ENCODE measurements around the gene IRAK3.

Gene IRAK3

DNA sequence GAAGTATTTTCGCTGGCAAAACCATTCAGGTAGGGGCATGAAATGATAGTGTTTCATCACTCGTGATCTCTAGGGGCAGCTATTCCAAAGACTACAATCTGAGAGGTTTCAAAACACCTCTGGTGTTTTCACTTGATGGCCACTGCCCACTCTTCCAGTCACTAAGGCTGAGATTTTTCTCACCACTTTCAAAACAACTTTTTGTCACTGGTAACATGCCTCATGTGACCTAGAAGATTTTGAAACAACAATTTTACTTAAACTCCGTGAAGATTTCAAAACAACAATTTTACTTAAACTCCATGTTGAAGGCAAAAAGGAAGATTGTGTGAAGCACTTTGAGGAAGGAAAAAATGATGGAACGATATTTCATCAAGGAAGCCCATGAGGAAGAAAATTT is 1.2 kb upstream of the IRAK3 start:
- Mint-ChIP-seq H3K27me3 (peaks cover 56% of the 10 kb centered on the region), H3K36me3 (no peaks in the 10 kb centered on the region), H3K4me3 (peak overlapping the region; percentile 70), H3K9me3 (peaks cover 6% of the 10 kb centered on the region), H3K4me1 (peaks cover 21% of the 10 kb centered on the region), H3K27ac (no peak overlapping the region)
- no peak for DNase-seq
- CTCF ChIA-PET, result no interaction called here

DNA sequence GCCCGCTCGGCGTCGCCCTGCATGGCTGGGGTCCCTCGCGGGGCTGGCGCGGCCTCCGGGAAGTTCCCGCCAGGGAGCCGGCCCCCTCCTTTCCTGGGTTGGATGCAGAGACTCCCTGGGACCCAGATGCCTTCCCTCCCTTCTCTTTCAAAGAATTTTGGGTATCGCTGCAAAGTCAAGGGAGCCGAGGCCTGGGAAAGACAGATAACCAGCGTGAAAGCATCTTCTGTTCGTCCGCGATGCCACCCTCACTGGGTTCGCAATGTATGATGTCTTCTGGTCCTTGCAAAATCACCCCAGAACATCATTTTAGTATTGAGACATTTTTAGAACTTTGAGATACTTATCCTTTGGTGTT is 451 bp downstream of the IRAK3 start:
- H3K27ac Mint-ChIP-seq, result no peak overlapping the region
- DNase-seq, result no peak
- H3K27me3 Mint-ChIP-seq, result peaks cover 53% of the 10 kb centered on the region
- CTCF ChIA-PET, result no interaction called here
- peak overlapping the region; percentile 63 for H3K4me3 Mint-ChIP-seq
- peaks cover 21% of the 10 kb centered on the region for H3K4me1 Mint-ChIP-seq
- H3K9me3 Mint-ChIP-seq, result peaks cover 4% of the 10 kb centered on the region
- H3K36me3 Mint-ChIP-seq, result no peaks in the 10 kb centered on the region

DNA sequence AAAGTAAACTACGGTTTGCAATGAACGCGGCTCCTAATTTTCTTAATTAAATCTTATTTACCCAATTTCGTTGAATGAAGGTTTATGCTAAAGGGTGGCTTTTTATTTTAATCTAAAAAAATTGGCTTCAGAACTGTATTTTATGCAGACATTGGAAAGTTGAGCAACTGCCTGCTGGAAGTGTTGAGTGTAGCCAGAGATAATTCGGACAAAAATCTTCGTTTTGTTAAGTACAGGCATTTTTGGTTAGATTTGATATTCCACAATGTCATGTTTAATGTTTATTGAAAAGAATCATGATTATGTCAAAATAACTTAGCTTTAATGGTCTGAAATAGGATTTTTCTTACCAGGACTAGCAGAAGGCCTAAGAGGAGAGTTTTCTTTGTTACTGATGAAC is 875 bp downstream of the IRAK3 start:
- no peak for DNase-seq
- Mint-ChIP-seq H3K27me3 (peaks cover 54% of the 10 kb centered on the region), H3K4me1 (peaks cover 21% of the 10 kb centered on the region), H3K36me3 (no peaks in the 10 kb centered on the region), H3K4me3 (no peak overlapping the region), H3K9me3 (peaks cover under 1% of the 10 kb centered on the region), H3K27ac (no peak overlapping the region)
- CTCF ChIA-PET, result interaction anchor here (0.7 kb wide), 1 partner anchor 30 kb away, joined by 3 read pairs; no protein-coding TSS in a partner anchor

DNA sequence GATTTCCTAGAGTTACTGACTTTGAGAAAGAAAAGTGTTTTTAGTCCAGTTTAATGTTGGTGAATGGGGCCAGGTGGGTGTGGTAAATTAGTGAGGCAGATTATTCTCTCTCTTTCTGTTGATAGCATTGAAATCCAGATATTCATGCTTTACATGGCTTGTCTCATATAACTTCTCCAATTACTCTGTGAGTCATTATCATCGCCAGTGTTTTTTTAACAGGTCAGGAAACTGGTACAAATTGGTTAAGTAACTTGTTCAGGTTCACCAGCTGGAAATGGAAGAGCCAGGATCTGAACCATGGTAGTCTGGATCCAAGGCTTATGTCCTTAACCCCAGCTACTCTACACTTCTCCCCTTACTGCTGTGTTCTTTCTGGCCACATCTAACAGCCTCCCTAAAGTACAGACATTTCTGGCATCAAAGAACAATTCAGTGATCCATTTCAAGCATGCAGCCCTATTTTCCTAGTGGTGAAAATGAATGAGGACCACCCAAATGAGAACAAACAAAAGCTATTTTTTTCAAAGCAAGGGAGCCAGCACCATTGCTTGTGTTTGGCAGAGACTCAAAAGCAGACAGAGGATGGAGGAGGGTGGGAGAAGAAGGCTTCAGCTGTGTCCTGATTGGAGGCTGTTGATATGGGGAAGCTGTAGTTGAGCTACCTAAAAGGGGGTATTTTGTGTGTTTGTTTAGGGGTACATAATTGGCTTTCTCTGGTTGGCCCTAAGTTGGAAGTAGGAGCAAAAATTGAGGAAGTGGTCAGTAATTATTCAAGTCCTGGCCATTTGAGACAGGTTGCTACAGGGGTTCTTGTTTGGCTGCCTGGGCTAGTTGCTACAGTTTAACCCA is 1.7 kb downstream of the IRAK3 start:
- DNase-seq, result no peak
- CTCF ChIA-PET, result interaction anchor here (0.6 to 0.7 kb wide), 2 partner anchors 15 to 31 kb away, joined by 3 read pairs; no protein-coding TSS in a partner anchor

DNA sequence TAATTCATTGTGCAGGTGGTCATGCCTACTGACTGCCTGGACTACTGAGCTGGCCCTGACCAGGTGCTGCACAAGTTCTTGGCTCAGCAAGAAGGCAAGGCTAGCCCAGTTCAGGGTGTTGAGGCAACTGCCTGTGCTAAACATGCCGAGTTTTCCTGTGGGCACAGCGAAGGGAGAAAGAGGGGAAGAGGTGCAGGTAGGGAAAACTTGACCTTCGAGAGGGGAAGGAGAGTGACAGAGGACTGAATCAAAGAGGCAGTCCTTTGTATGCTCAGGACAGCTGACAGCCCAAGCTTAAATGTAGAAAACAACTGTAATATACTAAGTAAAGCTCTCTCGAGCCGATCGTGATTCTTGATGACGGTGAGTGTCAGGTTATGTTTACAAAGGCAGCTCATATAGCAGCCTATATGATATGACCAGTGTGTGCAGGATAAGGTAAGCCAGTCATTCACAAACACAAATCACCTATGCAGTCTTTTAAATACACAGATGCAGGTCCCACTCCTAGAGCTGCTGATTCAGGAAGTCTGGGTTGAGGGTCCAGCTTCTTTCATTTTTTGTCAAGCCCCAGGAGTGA is 2.6 kb downstream of the IRAK3 start:
- DNase-seq, result no peak
- Mint-ChIP-seq H3K27ac (no peak overlapping the region), H3K27me3 (peaks cover 50% of the 10 kb centered on the region), H3K9me3 (no peaks in the 10 kb centered on the region), H3K4me3 (no peak overlapping the region), H3K36me3 (no peaks in the 10 kb centered on the region), H3K4me1 (peaks cover 21% of the 10 kb centered on the region)
- CTCF ChIA-PET, result interaction anchor here (1.2 kb wide), 1 partner anchor 217 kb away, joined by 3 read pairs; no protein-coding TSS in a partner anchor

More for the DNA sequence above, 1.7 kb downstream of the IRAK3 start:
- no peak overlapping the region for H3K27ac Mint-ChIP-seq
- no peak overlapping the region for H3K4me3 Mint-ChIP-seq
- H3K27me3 Mint-ChIP-seq, result peaks cover 54% of the 10 kb centered on the region
- H3K4me1 Mint-ChIP-seq, result peaks cover 21% of the 10 kb centered on the region
- H3K36me3 Mint-ChIP-seq, result no peaks in the 10 kb centered on the region
- H3K9me3 Mint-ChIP-seq, result no peaks in the 10 kb centered on the region

DNA sequence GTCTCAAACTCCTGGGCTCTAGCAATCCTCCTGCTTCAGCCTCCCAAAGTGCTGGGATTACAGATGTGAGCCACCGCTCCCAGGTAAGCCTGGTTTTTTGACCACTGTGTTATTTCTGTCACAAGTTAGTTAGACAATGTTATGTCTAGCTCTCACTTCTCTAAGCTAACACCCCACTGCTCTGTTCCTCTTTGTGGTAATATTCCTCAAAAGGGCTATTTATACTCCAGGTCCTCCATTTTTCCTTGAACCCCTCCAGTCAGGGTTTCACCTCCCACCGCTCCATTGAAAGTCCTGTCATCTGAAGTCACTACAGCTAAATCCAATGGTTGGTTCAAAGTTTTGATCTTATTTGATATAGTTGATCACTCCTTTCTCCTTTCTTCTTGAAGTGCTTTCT is 5.1 kb downstream of the IRAK3 start:
- Mint-ChIP-seq H3K27ac (no peak overlapping the region), H3K9me3 (no peaks in the 10 kb centered on the region), H3K36me3 (no peaks in the 10 kb centered on the region), H3K4me3 (no peak overlapping the region), H3K27me3 (peaks cover 31% of the 10 kb centered on the region), H3K4me1 (peaks cover 12% of the 10 kb centered on the region)
- CTCF ChIA-PET, result no interaction called here
- no peak for DNase-seq

DNA sequence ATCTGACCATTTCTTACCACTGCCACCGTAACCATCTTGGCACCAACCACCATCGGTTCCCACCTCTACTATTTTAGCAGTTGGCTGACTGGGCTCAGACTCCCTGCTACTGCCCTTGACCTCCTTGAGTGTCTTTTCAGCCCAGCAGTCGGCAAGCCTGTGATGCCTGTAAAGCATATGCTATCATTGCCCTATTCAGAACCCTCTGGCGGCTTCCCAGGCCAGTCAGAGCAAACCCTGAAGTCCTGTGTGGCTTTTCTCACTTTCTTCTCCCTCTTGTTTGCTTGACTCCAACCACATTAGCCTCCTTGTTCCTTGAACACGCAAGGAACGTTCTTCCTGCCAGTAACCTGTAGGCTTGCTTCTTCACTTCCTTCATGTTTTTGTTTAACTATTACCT is 6.2 kb downstream of the IRAK3 start:
- Mint-ChIP-seq H3K27me3 (peaks cover 20% of the 10 kb centered on the region), H3K4me3 (no peak overlapping the region), H3K27ac (no peak overlapping the region), H3K4me1 (peaks cover 7% of the 10 kb centered on the region), H3K9me3 (peaks cover 4% of the 10 kb centered on the region), H3K36me3 (no peaks in the 10 kb centered on the region)
- DNase-seq, result no peak
- CTCF ChIA-PET, result no interaction called here

DNA sequence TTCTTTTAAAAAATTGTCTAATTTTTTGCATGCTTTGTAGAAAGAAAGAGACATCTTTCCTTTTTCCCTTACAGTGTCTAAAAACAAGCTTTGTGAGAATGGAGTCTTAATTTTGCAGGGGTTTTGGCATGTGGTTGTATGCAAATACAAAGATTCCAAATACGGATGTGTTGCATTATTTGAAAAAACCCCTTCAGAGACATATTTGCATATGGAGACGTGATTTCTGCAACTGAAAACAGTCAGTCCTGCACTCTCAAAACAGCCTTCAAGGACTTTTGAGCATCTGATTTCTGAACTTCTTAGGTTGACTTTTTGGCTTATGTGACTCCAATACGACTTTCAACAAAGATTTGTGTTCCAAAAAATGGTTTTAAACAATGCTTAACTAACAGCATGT is 7.8 kb downstream of the IRAK3 start:
- H3K27ac Mint-ChIP-seq, result no peak overlapping the region
- no peak overlapping the region for H3K4me3 Mint-ChIP-seq
- CTCF ChIA-PET, result interaction anchor here (0.9 kb wide), 1 partner anchor 38 kb away, joined by 3 read pairs; no protein-coding TSS in a partner anchor
- peaks cover 6% of the 10 kb centered on the region for H3K27me3 Mint-ChIP-seq
- peaks cover 8% of the 10 kb centered on the region for H3K9me3 Mint-ChIP-seq
- H3K36me3 Mint-ChIP-seq, result no peaks in the 10 kb centered on the region
- H3K4me1 Mint-ChIP-seq, result peaks cover 5% of the 10 kb centered on the region
- no peak for DNase-seq

DNA sequence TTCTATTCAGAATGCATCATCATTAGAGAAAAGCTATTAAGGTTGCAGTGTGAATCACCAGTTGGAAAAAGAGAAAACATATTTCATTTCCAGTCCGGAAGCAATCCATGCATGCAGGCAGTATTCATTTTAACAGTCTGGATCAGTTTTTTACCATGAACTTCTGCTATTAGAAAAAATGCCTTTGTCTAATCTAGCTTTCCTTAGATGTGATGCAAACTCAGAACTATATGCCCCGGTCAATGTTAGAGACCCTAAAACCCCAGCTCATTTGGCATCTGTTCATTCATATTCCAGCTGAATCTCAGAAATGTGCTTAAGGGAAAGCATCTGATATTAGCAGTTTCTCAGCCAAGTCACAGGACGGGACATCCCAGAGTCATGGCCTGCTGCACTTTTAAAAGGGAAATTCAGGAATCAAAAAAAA is 8.5 kb downstream of the IRAK3 start:
- DNase-seq, result no peak
- peaks cover 5% of the 10 kb centered on the region for H3K4me1 Mint-ChIP-seq
- H3K9me3 Mint-ChIP-seq, result peaks cover 8% of the 10 kb centered on the region
- CTCF ChIA-PET, result interaction anchor here (1.1 kb wide), 1 partner anchor 26 kb away, joined by 3 read pairs; no protein-coding TSS in a partner anchor
- H3K27ac Mint-ChIP-seq, result no peak overlapping the region
- H3K27me3 Mint-ChIP-seq, result peaks cover 6% of the 10 kb centered on the region
- H3K36me3 Mint-ChIP-seq, result no peaks in the 10 kb centered on the region
- H3K4me3 Mint-ChIP-seq, result no peak overlapping the region

DNA sequence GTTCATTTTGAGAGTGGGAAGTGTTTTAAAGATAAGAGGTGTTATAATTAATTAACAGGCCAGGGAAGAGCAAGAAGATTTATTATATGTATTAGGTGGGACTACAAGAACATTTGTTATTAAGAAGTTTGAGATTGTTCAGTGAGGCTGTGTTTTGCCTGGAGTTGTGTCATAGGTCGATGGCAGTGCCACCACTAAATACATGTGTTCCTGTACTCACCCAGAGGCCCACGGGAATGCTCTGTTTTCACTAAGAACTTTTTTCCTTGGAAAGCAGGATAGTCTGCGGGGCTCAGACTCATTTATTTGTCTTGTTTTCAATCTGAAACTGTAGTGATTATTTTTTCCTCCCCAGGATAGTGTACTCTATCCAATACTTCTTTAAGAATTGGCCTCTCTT is 10.1 kb downstream of the IRAK3 start:
- H3K4me1 Mint-ChIP-seq, result peaks cover 5% of the 10 kb centered on the region
- DNase-seq, result no peak
- no peaks in the 10 kb centered on the region for H3K36me3 Mint-ChIP-seq
- H3K27me3 Mint-ChIP-seq, result peaks cover 4% of the 10 kb centered on the region
- CTCF ChIA-PET, result interaction anchor here (2.1 kb wide), 1 partner anchor 23 kb away, joined by 4 read pairs; no protein-coding TSS in a partner anchor
- H3K9me3 Mint-ChIP-seq, result peaks cover 8% of the 10 kb centered on the region
- H3K27ac Mint-ChIP-seq, result no peak overlapping the region
- no peak overlapping the region for H3K4me3 Mint-ChIP-seq

DNA sequence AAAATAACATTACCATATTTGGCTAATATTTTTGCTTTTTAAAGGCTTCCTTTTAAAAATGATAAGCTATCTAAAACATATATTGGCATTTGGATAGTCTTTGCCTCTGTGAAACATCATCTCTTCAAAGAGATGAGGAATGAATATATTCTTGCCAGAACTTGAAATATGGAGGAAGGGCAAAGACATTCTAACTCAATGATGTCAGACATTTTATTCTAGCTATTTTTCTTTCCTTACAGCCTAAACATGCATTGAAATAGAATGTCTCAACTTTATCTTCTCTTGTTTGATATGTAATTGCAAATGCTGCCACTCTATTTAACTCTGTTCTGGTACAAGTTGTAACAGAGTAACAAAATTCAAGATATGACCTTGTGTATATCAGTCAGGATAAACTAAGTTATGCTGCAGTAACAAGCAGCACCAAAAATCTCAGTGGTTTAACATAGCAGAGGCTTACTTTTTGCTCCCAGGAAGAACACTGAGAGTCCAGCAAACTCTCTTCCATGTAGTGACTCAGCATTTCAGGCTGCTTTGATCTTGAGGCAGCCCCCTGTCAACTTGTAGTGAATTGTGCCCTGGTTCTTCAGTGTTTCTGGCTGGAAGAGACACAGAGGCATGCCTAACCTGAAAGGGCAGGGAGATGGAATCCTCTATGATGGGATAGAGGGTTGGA is 11.0 kb downstream of the IRAK3 start:
- Mint-ChIP-seq H3K4me3 (no peak overlapping the region), H3K27ac (no peak overlapping the region), H3K27me3 (no peaks in the 10 kb centered on the region), H3K9me3 (peaks cover 8% of the 10 kb centered on the region), H3K36me3 (no peaks in the 10 kb centered on the region), H3K4me1 (peaks cover 6% of the 10 kb centered on the region)
- CTCF ChIA-PET, result interaction anchor here (2.1 kb wide), 1 partner anchor 24 kb away, joined by 4 read pairs; no protein-coding TSS in a partner anchor
- DNase-seq, result no peak

DNA sequence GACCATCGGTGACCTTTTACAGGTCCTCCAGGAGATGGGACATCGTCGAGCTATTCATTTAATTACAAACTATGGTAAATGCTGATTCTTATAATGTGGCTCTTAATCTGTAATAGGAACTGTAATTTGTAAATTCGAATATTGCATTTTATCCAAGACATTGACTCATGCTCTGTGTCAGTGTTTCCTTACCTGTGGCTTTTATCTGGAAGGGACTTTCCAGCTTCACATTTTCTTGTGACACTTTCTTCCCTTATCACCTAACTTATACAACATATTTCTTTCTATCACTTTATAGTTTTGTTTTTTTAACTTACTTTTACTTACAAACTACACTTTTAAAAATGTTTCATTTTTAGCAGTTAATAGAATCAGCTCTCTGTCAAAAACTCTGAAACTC is 14.8 kb downstream of the IRAK3 start:
- Mint-ChIP-seq H3K27me3 (no peaks in the 10 kb centered on the region), H3K36me3 (no peaks in the 10 kb centered on the region), H3K4me3 (no peak overlapping the region), H3K27ac (no peak overlapping the region), H3K9me3 (peaks cover 8% of the 10 kb centered on the region), H3K4me1 (peaks cover 2% of the 10 kb centered on the region)
- CTCF ChIA-PET, result no interaction called here
- DNase-seq, result no peak

DNA sequence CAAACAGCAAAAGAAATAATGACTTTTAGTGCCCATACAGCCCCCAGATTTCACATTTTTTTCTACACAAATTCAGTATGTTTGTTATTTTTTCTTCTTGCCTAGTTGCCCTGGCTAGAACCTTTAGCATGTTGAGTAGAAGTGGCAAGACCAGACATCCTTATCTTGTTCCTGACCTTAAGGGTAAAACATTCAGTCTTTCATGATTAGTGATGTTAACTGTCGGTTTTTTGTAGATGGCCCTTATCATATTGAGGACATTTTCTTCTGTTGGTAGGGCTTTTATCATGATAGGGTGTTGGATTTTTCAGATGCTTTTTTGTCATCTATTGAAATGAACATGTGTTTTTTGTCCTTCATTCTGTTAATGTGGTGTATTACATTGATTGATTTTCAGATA is 17.1 kb downstream of the IRAK3 start:
- no peaks in the 10 kb centered on the region for H3K9me3 Mint-ChIP-seq
- no peaks in the 10 kb centered on the region for H3K27me3 Mint-ChIP-seq
- H3K4me3 Mint-ChIP-seq, result no peak overlapping the region
- no peaks in the 10 kb centered on the region for H3K36me3 Mint-ChIP-seq
- H3K4me1 Mint-ChIP-seq, result peaks cover 2% of the 10 kb centered on the region
- CTCF ChIA-PET, result no interaction called here
- no peak overlapping the region for H3K27ac Mint-ChIP-seq
- DNase-seq, result no peak

DNA sequence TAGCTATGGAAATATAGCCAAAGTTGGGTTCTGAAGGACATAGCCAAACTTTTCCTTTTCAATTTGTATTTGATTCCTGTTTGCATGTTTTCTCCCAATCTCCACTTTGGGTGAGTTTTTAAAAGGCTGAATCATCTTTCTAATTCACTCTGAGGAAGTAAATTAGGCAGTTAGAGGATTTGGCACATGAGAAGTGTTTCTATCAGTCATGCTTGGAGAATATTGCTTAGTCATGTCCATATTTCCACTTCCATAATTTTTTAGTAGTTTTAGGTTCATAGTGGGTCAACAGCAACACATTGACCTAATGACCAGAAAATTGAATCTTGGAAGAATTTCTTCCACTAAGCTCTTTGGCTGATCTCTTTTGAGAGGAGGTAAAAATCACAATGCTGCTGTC is 21.8 kb downstream of the IRAK3 start:
- H3K36me3 Mint-ChIP-seq, result no peaks in the 10 kb centered on the region
- CTCF ChIA-PET, result no interaction called here

More for the DNA sequence above, 21.8 kb downstream of the IRAK3 start:
- Mint-ChIP-seq H3K4me1 (peaks cover 3% of the 10 kb centered on the region), H3K9me3 (no peaks in the 10 kb centered on the region), H3K27me3 (peaks cover 7% of the 10 kb centered on the region), H3K4me3 (no peak overlapping the region), H3K27ac (no peak overlapping the region)
- no peak for DNase-seq

Measured in activated naive CD4-positive, alpha-beta T cell treated with anti-CD3 and anti-CD28 coated beads, Interleukin-2, amount 10 ng/mL, durations not matched to agents 7 days and 5 days (primary cell).